IPS-18c (cell line): Measurements from ENCODE around the gene OR1I1.
"Not testable (repeated sequence)": the region's sequence is repeated elsewhere in the genome, so short reads cannot be mapped to it uniquely, and the experiment has no call there.

ENCODE experiments used
- H3K4me3 ChIP-seq: 2 replicates; pipeline ENCODE4 v1.7.0; 2013; ENCODE audit warnings: low read depth, mild to moderate bottlenecking, low read length, moderate library complexity; ENCODE audit not compliant: insufficient read depth
- H3K9me3 ChIP-seq: one replicate; pipeline ENCODE4 v1.6.1; 2013; ENCODE audit warnings: mild to moderate bottlenecking, low read length, moderate library complexity; ENCODE audit not compliant: control insufficient read depth, insufficient read depth

The OR1I1 gene, protein sequence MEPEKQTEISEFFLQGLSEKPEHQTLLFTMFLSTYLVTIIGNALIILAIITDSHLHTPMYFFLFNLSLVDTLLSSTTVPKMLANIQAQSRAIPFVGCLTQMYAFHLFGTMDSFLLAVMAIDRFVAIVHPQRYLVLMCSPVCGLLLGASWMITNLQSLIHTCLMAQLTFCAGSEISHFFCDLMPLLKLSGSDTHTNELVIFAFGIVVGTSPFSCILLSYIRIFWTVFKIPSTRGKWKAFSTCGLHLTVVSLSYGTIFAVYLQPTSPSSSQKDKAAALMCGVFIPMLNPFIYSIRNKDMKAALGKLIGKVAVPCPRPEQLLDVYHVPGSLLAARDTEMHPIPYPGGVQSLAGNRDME

DNA sequence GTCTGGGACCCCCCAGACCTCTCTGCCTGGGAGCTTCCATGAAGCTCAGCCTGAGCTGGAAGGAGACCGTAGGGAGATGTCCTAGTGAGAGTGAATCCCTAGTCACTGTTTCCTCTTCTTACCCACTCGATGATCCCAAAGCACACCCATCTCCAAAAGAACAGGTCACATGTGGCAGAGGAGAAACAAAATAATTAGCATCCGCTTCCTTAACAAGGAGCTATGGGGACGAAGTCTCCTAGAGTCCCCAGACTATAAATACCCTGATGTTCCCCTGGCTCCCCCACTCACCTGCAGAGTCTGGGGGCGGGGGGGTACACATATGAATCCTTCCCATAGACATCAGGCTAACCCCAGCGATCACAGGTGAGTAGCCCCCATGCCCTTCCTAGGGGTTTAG is at the start of gene OR1I1:
TSS of gene OR1I1 (plus strand) at position 301 of the 400 bp plus-strand sequence. CDS start 4,855 bp downstream, outside the sequence.
- Histone ChIP-seq H3K4me3 (no peak within 1 kb of the TSS), H3K9me3 (no peaks in the 10 kb centered on the region)

GRCh38 chr19:15035795-15036311 is 46.2 kb upstream of the OR1I1 start:
- no peaks in the 10 kb centered on the region for H3K9me3 ChIP-seq
- H3K4me3 ChIP-seq, result no peak overlapping the region

- H3K9me3 ChIP-seq, result no peaks in the 10 kb centered on the region
- no peak overlapping the region for H3K4me3 ChIP-seq
Measured at GRCh38 chr19:15037586-15037985, 44.4 kb upstream of the OR1I1 start.

DNA sequence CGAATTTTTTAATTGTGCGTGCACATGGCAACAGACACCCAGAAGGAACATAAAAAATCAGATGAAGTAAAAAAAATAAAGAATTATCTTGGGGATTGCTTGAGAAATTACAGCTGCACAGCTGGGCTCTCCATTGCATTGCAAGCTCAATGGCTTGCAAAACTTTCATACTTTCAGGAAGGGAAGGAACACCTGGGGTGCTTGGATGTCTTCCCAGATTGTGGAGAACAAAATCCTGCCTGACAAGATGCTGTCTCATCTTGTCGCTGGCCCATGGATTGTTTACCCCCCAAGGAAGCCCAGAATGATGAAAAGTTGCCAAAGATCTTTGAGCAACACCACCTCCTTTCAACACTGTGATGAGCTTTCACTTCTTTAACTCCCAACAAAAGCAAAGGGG is 43.7 kb upstream of the OR1I1 start:
- no peak overlapping the region for H3K4me3 ChIP-seq
- H3K9me3 ChIP-seq, result no peaks in the 10 kb centered on the region

- Histone ChIP-seq H3K9me3 (no peaks in the 10 kb centered on the region), H3K4me3 (no peak overlapping the region)
Measured at GRCh38 chr19:15042003-15042402, 40.0 kb upstream of the OR1I1 start.

DNA sequence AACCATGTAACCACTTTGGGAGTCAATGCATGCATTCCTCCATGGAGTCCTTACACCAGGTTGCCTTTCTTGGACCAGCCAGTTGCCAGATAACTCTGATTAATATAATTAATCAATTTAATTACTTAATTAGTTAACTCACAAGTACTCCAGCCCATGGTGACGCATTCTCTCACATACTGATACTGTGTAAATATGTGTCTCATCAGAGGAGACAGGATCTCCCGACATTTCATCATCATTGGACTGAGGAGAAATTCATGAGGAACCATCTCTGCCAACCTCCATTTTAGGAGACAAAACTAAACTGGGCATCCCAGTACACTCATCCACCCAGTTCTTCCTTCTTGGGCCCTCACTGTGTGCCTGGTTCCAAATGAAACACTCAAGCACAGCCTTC is 39.2 kb upstream of the OR1I1 start:
- H3K9me3 ChIP-seq, result no peaks in the 10 kb centered on the region
- H3K4me3 ChIP-seq, result no peak overlapping the region

- Histone ChIP-seq H3K9me3 (no peaks in the 10 kb centered on the region), H3K4me3 (no peak overlapping the region)
Measured at GRCh38 chr19:15045506-15045905, 36.5 kb upstream of the OR1I1 start.

DNA sequence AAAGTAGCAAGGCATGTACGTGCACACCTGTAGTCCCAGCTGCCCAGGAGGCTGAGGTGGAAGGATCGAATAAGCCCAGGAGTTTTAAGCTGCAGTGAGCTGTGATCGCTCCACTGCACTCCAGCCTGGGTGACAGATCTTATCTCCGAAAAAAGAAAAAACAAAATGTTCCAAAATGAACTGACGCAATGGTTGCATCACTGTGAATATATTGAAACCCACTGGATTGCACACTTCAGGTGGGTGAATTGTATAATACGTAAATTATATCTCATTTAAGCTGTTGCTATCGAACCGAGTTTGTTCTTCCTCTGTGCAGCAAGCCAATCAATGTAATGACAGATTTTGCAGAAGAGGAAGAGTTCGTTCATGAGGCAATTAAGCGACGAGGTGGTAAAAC is 34.3 kb upstream of the OR1I1 start:
- H3K9me3 ChIP-seq, result no peaks in the 10 kb centered on the region
- H3K4me3 ChIP-seq, result no peak overlapping the region

DNA sequence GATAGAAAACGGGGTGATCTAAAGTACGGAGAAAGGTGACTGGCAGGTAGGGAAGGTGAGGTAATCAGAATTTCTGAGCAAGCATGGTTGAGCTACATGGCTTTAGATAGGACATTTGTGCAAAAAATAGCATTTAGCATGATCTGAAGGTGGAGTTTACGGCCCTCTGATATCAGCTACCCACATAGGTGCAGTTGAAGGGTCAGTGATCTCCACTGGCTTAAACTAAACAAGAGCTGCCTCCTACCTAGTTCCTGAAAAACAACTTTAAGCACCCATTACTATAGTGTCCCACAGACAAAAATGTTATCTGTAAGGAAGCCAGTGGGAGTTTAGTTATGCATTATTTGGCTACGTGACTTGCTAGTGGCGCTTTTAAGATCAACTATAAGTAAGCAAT is 33.9 kb upstream of the OR1I1 start:
- H3K4me3 ChIP-seq, result no peak overlapping the region

GRCh38 chr19:15048885-15049541 is 33.0 kb upstream of the OR1I1 start, which contains the start of gene CASP14:
Gene CASP14, plus strand, starts transcription at chr19:15049480. Its CDS starts 2,772 bp downstream, at chr19:15052252.
- H3K9me3 ChIP-seq, result peaks cover 4% of the 10 kb centered on the region

More for the DNA sequence above, 33.9 kb upstream of the OR1I1 start:
- no peaks in the 10 kb centered on the region for H3K9me3 ChIP-seq

DNA sequence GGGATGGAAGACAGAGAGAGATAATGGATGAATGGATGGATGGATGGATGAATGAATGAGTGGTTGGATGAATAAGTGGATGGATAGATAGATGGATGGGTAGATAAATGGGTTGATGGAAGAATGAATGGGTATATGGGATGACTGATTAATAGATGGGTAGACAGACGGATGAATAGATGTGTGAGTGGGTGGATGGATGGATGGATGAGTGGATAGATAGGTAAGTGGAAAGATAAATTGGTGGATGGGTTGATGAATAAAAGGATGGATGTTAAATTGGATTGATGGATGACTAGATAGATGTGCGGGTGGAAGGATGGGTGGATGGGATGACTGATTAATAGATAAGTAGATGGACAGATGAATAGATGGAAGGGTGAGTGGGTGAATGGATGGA is 31.4 kb upstream of the OR1I1 start:
- H3K4me3 ChIP-seq, result no peak overlapping the region

More at GRCh38 chr19:15048885-15049541, 33.0 kb upstream of the OR1I1 start, which contains the start of gene CASP14:
- no peak within 1 kb of the TSS for H3K4me3 ChIP-seq

DNA sequence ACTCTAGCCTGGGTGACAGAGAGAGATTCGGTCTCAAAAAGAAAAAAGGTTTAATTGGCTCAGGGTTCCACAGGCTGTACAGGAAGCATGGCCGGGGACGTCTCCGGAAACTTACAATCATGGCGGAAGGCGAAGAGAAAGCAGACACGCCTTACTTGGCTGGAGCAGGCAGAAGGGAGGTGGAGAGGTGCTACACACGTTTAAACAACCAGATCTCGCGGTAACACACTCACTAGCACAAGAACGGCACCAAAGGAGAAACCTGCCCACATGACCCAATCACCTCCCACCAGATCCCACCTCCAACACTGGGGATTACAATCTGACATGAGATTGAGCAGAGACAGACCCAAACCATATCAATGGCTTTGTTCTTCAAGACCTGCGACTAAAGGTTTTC is 20.0 kb upstream of the OR1I1 start:
- Histone ChIP-seq H3K9me3 (no peaks in the 10 kb centered on the region), H3K4me3 (no peak overlapping the region)

More for the DNA sequence above, 31.4 kb upstream of the OR1I1 start:
- H3K9me3 ChIP-seq, result peaks cover 4% of the 10 kb centered on the region

DNA sequence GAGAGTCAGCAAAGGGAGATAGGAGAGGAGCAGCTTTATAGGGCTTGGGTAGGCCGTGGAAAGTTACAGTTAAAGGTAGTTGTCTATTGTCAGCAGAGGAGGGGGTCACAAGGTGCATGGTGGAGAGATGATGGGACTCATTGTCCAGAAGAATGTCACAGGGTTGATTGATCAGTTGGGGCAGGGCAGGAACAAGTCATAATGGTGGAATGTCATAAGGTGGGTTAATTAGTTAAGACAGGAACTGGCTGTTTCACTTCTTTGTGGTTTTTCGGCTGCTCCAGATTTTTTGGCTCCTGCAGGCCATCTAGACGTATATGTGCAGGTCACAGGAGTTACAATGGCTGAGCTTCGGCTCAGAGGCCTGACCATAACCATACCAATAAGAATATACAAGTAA is 11.6 kb upstream of the OR1I1 start:
- H3K4me3 ChIP-seq, H3K9me3 ChIP-seq: not testable (repeated sequence)

GRCh38 chr19:15072930-15073647 is 8.9 kb upstream of the OR1I1 start:
- H3K9me3 ChIP-seq, result no peaks in the 10 kb centered on the region
- H3K4me3 ChIP-seq, result no peak overlapping the region

- no peaks in the 10 kb centered on the region for H3K9me3 ChIP-seq
Measured at GRCh38 chr19:15074371-15074770, 7.6 kb upstream of the OR1I1 start.

GRCh38 chr19:15075806-15076205 is 6.2 kb upstream of the OR1I1 start:
- no peaks in the 10 kb centered on the region for H3K9me3 ChIP-seq
- no peak overlapping the region for H3K4me3 ChIP-seq

More at GRCh38 chr19:15074371-15074770, 7.6 kb upstream of the OR1I1 start:
- no peak overlapping the region for H3K4me3 ChIP-seq

GRCh38 chr19:15080002-15080401 is 2.0 kb upstream of the OR1I1 start:
- not testable (repeated sequence) for H3K4me3 ChIP-seq, H3K9me3 ChIP-seq
